Stomach smooth muscle (tissue), 2 donors: ENCODE data around the gene DDAH1.
A peak's percentile ranks its signal among the peaks of the same experiment; 100 is the strongest.

Experiments
- H3K27ac ChIP-seq: one replicate; pipeline ENCODE4 v1.7.0; 2013; ENCODE audit warnings: mild to moderate bottlenecking, low read length, inconsistent platforms
- H3K27me3 ChIP-seq, 2 donors: one replicate each; pipeline ENCODE4 v1.7.0; 2013; ENCODE audit warnings: low read length in 2 of 2; ENCODE audit not compliant: insufficient read depth in 2 of 2, control insufficient read depth in 1 of 2
- H3K36me3 ChIP-seq, 2 donors: one replicate each; pipeline ENCODE4 v1.7.0; 2013; ENCODE audit warnings: low read length in 2 of 2; ENCODE audit not compliant: control insufficient read depth in 2 of 2, insufficient read depth in 2 of 2
- H3K4me1 ChIP-seq: one replicate; pipeline ENCODE4 v1.7.0; 2013; ENCODE audit warnings: low read length; ENCODE audit not compliant: control insufficient read depth, insufficient read depth
- H3K4me3 ChIP-seq, 2 donors: one replicate each; pipeline ENCODE4 v1.7.0; 2013; ENCODE audit warnings: low read length in 2 of 2
- H3K9ac ChIP-seq, 2 donors: one replicate each; pipeline ENCODE4 v1.7.0; 2013; ENCODE audit warnings: low read length in 2 of 2, mild to moderate bottlenecking in 1 of 2
- H3K9me3 ChIP-seq, 2 donors: one replicate each; pipeline ENCODE4 v1.7.0; 2013; ENCODE audit warnings: low read length in 2 of 2; ENCODE audit not compliant: control insufficient read depth in 2 of 2
- donor health status: healthy.
- donor health status: Pancreatic carcinoma.

The DDAH1 gene

DNA sequence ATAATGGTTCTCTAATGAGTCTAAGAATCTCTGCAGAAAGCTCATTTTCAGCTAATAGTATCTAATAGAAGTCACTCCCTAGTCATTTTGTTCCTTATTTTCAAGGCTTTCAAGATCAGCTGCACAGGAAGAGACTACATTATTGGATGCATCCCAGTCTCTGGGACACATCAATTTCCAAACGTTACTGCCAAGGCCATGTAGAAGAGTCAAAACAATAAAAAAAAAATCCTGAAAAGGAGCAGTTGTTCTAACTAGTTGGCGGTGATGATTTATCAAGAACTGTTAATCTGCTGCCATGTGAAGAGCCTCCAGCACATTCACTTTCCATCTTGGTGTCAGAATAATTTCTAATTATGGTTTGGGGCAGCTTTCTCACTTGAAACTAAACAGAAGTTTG, 5.7 kb downstream of the DDAH1 start:
- Histone ChIP-seq H3K9ac (no peak overlapping the region), H3K27me3 (no peaks in the 10 kb centered on the region), H3K9me3 (no peaks in the 10 kb centered on the region), H3K4me3 (peak overlapping the region in 1 of 2 donors; percentile 31), H3K36me3 (no peaks in the 10 kb centered on the region), H3K27ac (no peak overlapping the region), H3K4me1 (peaks cover 3% of the 10 kb centered on the region)

GRCh38 chr1:85454214-85454613, 10.7 kb downstream of the DDAH1 start:
- H3K9me3 ChIP-seq: no peaks in the 10 kb centered on the region
- H3K9ac ChIP-seq: no peak overlapping the region
- H3K27me3 ChIP-seq: no peaks in the 10 kb centered on the region
- H3K36me3 ChIP-seq: no peaks in the 10 kb centered on the region
- peak overlapping the region; percentile 2 for H3K27ac ChIP-seq
- H3K4me1 ChIP-seq: no peaks in the 10 kb centered on the region
- H3K4me3 ChIP-seq: no peak overlapping the region

DNA sequence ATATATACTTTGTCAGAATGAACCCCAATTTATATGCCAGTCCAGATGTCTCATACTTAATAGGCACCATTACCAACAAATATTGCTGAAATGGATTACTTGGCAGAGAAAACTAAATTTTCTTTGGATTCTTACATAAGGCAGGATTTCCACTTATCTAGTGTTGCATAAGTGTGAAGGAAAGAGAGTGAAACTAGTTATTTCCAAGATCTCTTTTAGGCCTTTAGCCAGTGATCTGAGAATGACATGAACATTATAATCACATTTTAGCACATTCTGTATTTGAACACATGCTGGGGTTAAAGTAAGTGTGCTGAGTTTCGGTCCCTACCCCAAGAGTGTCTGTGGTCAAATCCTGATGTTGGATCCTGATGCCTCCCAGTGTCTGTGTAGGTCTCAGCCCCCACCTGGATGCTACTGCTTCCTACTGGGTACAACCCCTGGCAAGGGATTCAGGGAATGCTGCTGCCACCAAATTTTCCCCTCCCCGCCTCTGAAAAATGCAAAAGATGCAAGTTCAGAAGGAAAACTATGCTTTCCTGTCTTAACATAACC, 11.2 kb downstream of the DDAH1 start:
- H3K9ac ChIP-seq: no peak overlapping the region
- H3K27me3 ChIP-seq: no peaks in the 10 kb centered on the region
- H3K36me3 ChIP-seq: no peaks in the 10 kb centered on the region
- H3K9me3 ChIP-seq: no peaks in the 10 kb centered on the region
- no peak overlapping the region for H3K4me3 ChIP-seq
- no peaks in the 10 kb centered on the region for H3K4me1 ChIP-seq
- peak overlapping the region; percentile 46 for H3K27ac ChIP-seq

DNA sequence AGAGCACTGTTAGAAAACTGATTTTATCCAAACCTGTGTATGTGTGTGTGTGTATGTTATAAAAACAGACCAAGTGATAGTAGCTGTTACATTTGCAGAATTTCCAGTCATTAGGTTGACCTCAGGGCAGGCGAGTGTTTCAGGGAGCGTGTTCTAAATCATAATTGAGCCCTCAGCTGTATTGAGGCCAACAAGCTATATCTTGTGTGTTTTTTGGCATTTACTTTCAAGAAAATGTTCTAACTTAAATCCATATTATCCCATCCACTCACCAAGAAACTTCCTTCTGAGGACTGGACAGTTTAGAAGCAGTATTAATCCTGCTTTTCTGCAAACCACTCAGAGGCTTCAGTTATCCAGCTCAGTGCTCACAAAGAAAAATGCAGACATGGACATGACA, 12.0 kb downstream of the DDAH1 start:
- no peaks in the 10 kb centered on the region for H3K27me3 ChIP-seq
- no peaks in the 10 kb centered on the region for H3K9me3 ChIP-seq
- H3K9ac ChIP-seq: no peak overlapping the region
- H3K27ac ChIP-seq: peak overlapping the region; percentile 46
- no peaks in the 10 kb centered on the region for H3K36me3 ChIP-seq
- H3K4me3 ChIP-seq: no peak overlapping the region
- H3K4me1 ChIP-seq: no peaks in the 10 kb centered on the region

GRCh38 chr1:85451236-85451830, 13.6 kb downstream of the DDAH1 start:
- Histone ChIP-seq H3K9ac (no peak overlapping the region), H3K27ac (no peak overlapping the region), H3K9me3 (no peaks in the 10 kb centered on the region), H3K4me3 (no peak overlapping the region), H3K27me3 (no peaks in the 10 kb centered on the region), H3K36me3 (no peaks in the 10 kb centered on the region), H3K4me1 (no peaks in the 10 kb centered on the region)

DNA sequence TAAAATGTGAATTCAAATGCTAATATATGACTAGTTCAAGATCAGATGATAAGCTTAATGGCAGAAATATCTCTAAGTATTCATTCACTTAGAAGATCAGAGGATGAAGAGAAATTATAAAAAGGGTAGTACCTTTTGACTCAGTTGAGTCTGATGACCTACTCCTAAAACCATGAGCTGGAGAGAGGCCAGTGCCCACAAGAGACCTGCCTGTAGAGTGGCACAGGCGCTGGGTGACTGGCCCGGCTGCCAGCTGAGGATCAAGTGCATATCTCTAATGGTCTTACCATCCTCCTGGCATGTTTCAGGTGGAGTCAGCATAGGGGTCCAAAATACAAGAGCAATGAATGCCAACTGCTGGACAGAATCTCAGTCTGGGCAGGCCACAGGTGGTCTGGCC, 14.1 kb downstream of the DDAH1 start:
- Histone ChIP-seq H3K27me3 (no peaks in the 10 kb centered on the region), H3K9me3 (no peaks in the 10 kb centered on the region), H3K36me3 (no peaks in the 10 kb centered on the region), H3K4me1 (no peaks in the 10 kb centered on the region), H3K9ac (no peak overlapping the region), H3K27ac (no peak overlapping the region), H3K4me3 (no peak overlapping the region)

DNA sequence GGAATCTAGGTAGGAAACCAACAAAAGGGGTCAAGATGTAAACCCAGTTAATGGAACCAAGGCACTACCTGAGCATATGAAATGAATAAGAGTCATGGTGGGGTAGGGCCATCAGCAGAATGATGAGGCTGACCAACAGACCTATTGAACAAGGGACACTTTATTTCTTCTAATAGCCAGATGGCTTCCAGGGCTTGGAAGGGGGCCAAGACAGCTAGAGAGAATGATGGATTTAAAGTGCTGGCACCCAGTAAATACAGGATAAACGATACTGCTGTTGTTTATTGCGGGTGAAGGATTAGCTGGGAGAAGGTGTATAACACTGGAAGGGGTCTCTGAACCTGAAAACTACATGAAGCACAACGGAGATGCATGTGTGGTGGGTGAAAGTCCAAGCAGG, 15.6 kb downstream of the DDAH1 start:
- Histone ChIP-seq H3K27me3 (no peaks in the 10 kb centered on the region), H3K27ac (no peak overlapping the region), H3K9me3 (no peaks in the 10 kb centered on the region), H3K4me1 (no peaks in the 10 kb centered on the region), H3K4me3 (no peak overlapping the region), H3K9ac (no peak overlapping the region), H3K36me3 (no peaks in the 10 kb centered on the region)

DNA sequence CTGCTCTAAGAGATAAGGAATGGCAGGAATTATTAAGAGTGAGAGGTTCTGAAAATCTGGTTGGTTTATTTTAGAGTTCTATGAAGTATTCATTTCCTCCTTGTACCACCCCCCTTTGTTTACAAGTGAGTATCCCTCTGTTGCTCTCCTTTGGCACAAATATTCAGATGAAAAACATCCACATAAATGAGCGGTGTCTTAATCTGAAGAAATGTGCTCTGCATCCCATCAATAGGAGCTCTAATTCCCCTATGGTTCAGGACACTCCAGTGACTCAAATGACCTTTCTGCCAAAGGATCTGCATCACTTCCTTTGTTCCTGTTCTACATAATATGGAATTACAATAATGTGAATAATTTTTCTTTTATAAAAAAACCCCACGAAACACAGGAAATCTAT, 16.6 kb downstream of the DDAH1 start:
- Histone ChIP-seq H3K9ac (no peak overlapping the region), H3K36me3 (no peaks in the 10 kb centered on the region), H3K9me3 (no peaks in the 10 kb centered on the region), H3K27ac (no peak overlapping the region), H3K27me3 (no peaks in the 10 kb centered on the region), H3K4me1 (no peaks in the 10 kb centered on the region), H3K4me3 (no peak overlapping the region)

GRCh38 chr1:85447006-85447943, 17.7 kb downstream of the DDAH1 start:
- H3K4me1 ChIP-seq: no peaks in the 10 kb centered on the region
- H3K9me3 ChIP-seq: no peaks in the 10 kb centered on the region
- no peak overlapping the region for H3K4me3 ChIP-seq
- H3K36me3 ChIP-seq: no peaks in the 10 kb centered on the region
- no peak overlapping the region for H3K9ac ChIP-seq
- no peaks in the 10 kb centered on the region for H3K27me3 ChIP-seq
- no peak overlapping the region for H3K27ac ChIP-seq

GRCh38 chr1:85445906-85446305, 19.1 kb downstream of the DDAH1 start:
- H3K4me3 ChIP-seq: no peak overlapping the region

GRCh38 chr1:85444381-85444780, 20.6 kb downstream of the DDAH1 start:
- no peak overlapping the region for H3K4me3 ChIP-seq
- H3K9me3 ChIP-seq: no peaks in the 10 kb centered on the region
- H3K9ac ChIP-seq: no peak overlapping the region
- peaks cover 3% of the 10 kb centered on the region for H3K4me1 ChIP-seq
- H3K27ac ChIP-seq: no peak overlapping the region
- H3K36me3 ChIP-seq: no peaks in the 10 kb centered on the region
- H3K27me3 ChIP-seq: no peaks in the 10 kb centered on the region

More at GRCh38 chr1:85445906-85446305, 19.1 kb downstream of the DDAH1 start:
- Histone ChIP-seq H3K9ac (no peak overlapping the region), H3K27ac (no peak overlapping the region), H3K4me1 (peaks cover 2% of the 10 kb centered on the region), H3K9me3 (no peaks in the 10 kb centered on the region), H3K27me3 (no peaks in the 10 kb centered on the region), H3K36me3 (no peaks in the 10 kb centered on the region)
